ENCODE measurements around the gene CTNNA3. TPM values are rescaled to one million over a fixed set of nuclear protein-coding genes. Genes with fewer than 3 reads are reported as not detected.

CTNNA3 gene
- total and polyA plus RNA-seq, 2 donors (not counting 3 experiments of a cell fraction or from before 2014, with no cell fraction given): not detected

DNA sequence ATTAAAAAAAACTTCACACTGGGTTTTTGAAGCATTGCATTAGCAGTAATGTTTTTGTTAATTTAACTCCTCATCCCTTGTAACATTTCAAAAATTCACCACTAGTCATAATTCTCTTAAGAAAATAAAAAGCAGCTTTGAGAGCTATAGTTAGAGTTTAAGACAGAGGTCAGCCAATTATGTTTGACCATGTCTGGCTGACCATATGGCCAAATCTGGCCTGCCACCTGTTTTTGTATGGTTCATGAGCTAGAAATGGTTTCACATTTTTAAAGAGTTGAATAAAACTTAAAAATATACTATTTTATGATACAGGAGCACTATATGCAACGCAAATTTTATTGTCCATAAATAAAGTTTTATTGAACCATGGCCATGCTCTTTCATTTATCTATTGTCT, 843.2 kb downstream of the CTNNA3 start:
- no peaks in the 10 kb centered on the region for H3K27me3 ChIP-seq (ENCODE audit: control insufficient read depth in 2 of 2, insufficient read depth in 2 of 2, low read length in 2 of 2)
- H3K9ac ChIP-seq (replicated peaks; ENCODE audit: extremely low read depth, insufficient read depth, low read length): no peak overlapping the region
- CTCF ChIA-PET: no interaction called here
- H3K36me3 ChIP-seq (ENCODE audit: control insufficient read depth in 2 of 2, extremely low read depth in 1 of 2, insufficient read depth in 2 of 2, low read length in 2 of 2): no peaks in the 10 kb centered on the region
- POLR2A ChIA-PET: no interaction called here
- H3K79me2 ChIP-seq (ENCODE audit: control insufficient read depth, insufficient read depth, low read length): no peaks in the 10 kb centered on the region
- H3K9me1 ChIP-seq (replicated peaks; ENCODE audit: control insufficient read depth, extremely low read depth, insufficient read depth, low read length): no peaks in the 10 kb centered on the region
- H4K20me1 ChIP-seq (replicated peaks; ENCODE audit: control insufficient read depth, extremely low read depth, insufficient read depth, low read length): no peaks in the 10 kb centered on the region
- TF ChIP-seq EZH2 (IDR thresholded peaks at IDR 0.05; ENCODE audit: borderline replicate concordance, low read depth, low read length, severe bottlenecking): no peak
- TF ChIP-seq, protein P1, sequence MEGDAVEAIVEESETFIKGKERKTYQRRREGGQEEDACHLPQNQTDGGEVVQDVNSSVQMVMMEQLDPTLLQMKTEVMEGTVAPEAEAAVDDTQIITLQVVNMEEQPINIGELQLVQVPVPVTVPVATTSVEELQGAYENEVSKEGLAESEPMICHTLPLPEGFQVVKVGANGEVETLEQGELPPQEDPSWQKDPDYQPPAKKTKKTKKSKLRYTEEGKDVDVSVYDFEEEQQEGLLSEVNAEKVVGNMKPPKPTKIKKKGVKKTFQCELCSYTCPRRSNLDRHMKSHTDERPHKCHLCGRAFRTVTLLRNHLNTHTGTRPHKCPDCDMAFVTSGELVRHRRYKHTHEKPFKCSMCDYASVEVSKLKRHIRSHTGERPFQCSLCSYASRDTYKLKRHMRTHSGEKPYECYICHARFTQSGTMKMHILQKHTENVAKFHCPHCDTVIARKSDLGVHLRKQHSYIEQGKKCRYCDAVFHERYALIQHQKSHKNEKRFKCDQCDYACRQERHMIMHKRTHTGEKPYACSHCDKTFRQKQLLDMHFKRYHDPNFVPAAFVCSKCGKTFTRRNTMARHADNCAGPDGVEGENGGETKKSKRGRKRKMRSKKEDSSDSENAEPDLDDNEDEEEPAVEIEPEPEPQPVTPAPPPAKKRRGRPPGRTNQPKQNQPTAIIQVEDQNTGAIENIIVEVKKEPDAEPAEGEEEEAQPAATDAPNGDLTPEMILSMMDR (IDR thresholded peaks at IDR 0.05; ENCODE audit: extremely low read depth in 1 of 2, insufficient read depth in 1 of 2, low read depth in 1 of 2, low read length in 2 of 2): no peak
- TF ChIP-seq GATA2 (IDR thresholded peaks at IDR 0.05; ENCODE audit: insufficient read depth, insufficient read length, low read depth, low read length): no peak
- TF ChIP-seq, protein P2, sequence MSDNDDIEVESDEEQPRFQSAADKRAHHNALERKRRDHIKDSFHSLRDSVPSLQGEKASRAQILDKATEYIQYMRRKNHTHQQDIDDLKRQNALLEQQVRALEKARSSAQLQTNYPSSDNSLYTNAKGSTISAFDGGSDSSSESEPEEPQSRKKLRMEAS (IDR thresholded peaks at IDR 0.05; ENCODE audit: insufficient read depth, insufficient read length): no peak
- no peak for TF ChIP-seq FOS (IDR thresholded peaks at IDR 0.05; ENCODE audit: borderline replicate concordance, insufficient read depth, low read length)
- TF ChIP-seq POLR2A (IDR thresholded peaks at IDR 0.05; ENCODE audit: low read depth, low read length): no peak
- TF ChIP-seq POLR2AphosphoS5 (IDR thresholded peaks at IDR 0.05; ENCODE audit: insufficient read depth, low read depth, low read length): no peak
- TF ChIP-seq MYC (IDR thresholded peaks at IDR 0.05; ENCODE audit: low read depth, low read length): no peak
- DNase-seq (ENCODE audit: low read depth, low spot score): no peak
- intact Hi-C loops (cut with micrococcal nuclease) (no loop called here), dilution Hi-C loops (cut with MboI; ENCODE audit: extremely low pct_ligation_motif_present, low sequenced_read_pairs) (no loop called here)
- H3K9me3 ChIP-seq (replicated peaks; ENCODE audit: control insufficient read depth, insufficient read depth, low read length): no peaks in the 10 kb centered on the region
- H3K4me1 ChIP-seq (ENCODE audit: control insufficient read depth, extremely low read depth, insufficient read depth, low read length): no peaks in the 10 kb centered on the region
- no peak overlapping the region for H3K4me2 ChIP-seq (ENCODE audit: insufficient read depth, low read length)
- H2AFZ ChIP-seq (ENCODE audit: low read depth, low read length): no peak overlapping the region
- no peak overlapping the region for H3K4me3 ChIP-seq (replicated peaks in 1 of 3; ENCODE audit: insufficient read depth in 1 of 3, low read depth in 1 of 3, low read length in 3 of 3)
- no TSS peak for BruUV-seq (replicated peaks)
- FAIRE-seq: no peak
- no peak overlapping the region for H3K27ac ChIP-seq (ENCODE audit: insufficient read depth, low read depth, low read length)
